ENCODE results near the gene MYRIP. TPM values are rescaled to one million over a fixed set of nuclear protein-coding genes. Genes with fewer than 3 reads are reported as not detected.
A peak's percentile ranks its signal among the peaks of the same experiment; 100 is the strongest.
"Not testable (repeated sequence)": the region's sequence is repeated elsewhere in the genome, so short reads cannot be mapped to it uniquely, and the experiment has no call there.

Gene MYRIP
- total RNA-seq, 1 donor from 2014 or later: 8.4 TPM

- no peak for DNase-seq (ENCODE audit: low spot score)
- intact Hi-C loops (cut with DNase I): no loop called here
- ATAC-seq: no peak
Observed at GRCh38 chr3:40097131-40098117, 288.0 kb downstream of the MYRIP start.

- intact Hi-C loops (cut with DNase I): no loop called here
- ATAC-seq (no peak), DNase-seq (ENCODE audit: low spot score) (no peak)
Observed at GRCh38 chr3:40098261-40098759, 288.9 kb downstream of the MYRIP start.

- DNase-seq (ENCODE audit: low spot score): no peak
- intact Hi-C loops (cut with DNase I): no loop called here
- no peak for ATAC-seq
Observed at GRCh38 chr3:40099871-40100270, 290.5 kb downstream of the MYRIP start.

GRCh38 chr3:40102182-40102581 is 292.8 kb downstream of the MYRIP start:
- no peak for ATAC-seq

GRCh38 chr3:40103829-40104228 is 294.4 kb downstream of the MYRIP start:
- intact Hi-C loops (cut with DNase I): no loop called here

More at GRCh38 chr3:40102182-40102581, 292.8 kb downstream of the MYRIP start:
- DNase-seq (ENCODE audit: low spot score): no peak
- intact Hi-C loops (cut with DNase I): no loop called here

GRCh38 chr3:40104441-40104840 is 295.0 kb downstream of the MYRIP start:
- DNase-seq (ENCODE audit: low spot score) (no peak), ATAC-seq (no peak)
- intact Hi-C loops (cut with DNase I): no loop called here

More at GRCh38 chr3:40103829-40104228, 294.4 kb downstream of the MYRIP start:
- DNase-seq (ENCODE audit: low spot score) (no peak), ATAC-seq (no peak)

- ATAC-seq: no peak
- DNase-seq (ENCODE audit: low spot score): no peak
- intact Hi-C loops (cut with DNase I): no loop called here
Observed at GRCh38 chr3:40108643-40109042, 299.2 kb downstream of the MYRIP start.

GRCh38 chr3:40109641-40110490 is 300.5 kb downstream of the MYRIP start:
- ATAC-seq: peak; percentile 34

GRCh38 chr3:40116478-40117177 is 307.2 kb downstream of the MYRIP start:
- intact Hi-C loops (cut with DNase I): no loop called here
- ATAC-seq (no peak), DNase-seq (ENCODE audit: low spot score) (no peak)

More at GRCh38 chr3:40109641-40110490, 300.5 kb downstream of the MYRIP start:
- no peak for DNase-seq (ENCODE audit: low spot score)
- intact Hi-C loops (cut with DNase I): no loop called here

GRCh38 chr3:40118091-40118490 is 308.7 kb downstream of the MYRIP start:
- DNase-seq (ENCODE audit: low spot score): no peak
- no peak for ATAC-seq
- intact Hi-C loops (cut with DNase I): no loop called here

GRCh38 chr3:40120067-40120692 is 310.8 kb downstream of the MYRIP start:
- ATAC-seq (no peak), DNase-seq (ENCODE audit: low spot score) (no peak)
- intact Hi-C loops (cut with DNase I): no loop called here

- ATAC-seq: no peak
- DNase-seq (ENCODE audit: low spot score): no peak
- intact Hi-C loops (cut with DNase I): no loop called here
Observed at GRCh38 chr3:40120806-40121205, 311.4 kb downstream of the MYRIP start.

GRCh38 chr3:40124918-40125317 is 315.5 kb downstream of the MYRIP start:
- ATAC-seq (no peak), DNase-seq (ENCODE audit: low spot score) (no peak)
- intact Hi-C loops (cut with DNase I): no loop called here

GRCh38 chr3:40128166-40128565 is 318.8 kb downstream of the MYRIP start:
- DNase-seq (ENCODE audit: low spot score) (no peak), ATAC-seq (no peak)
- intact Hi-C loops (cut with DNase I): no loop called here

GRCh38 chr3:40129510-40129909 is 320.1 kb downstream of the MYRIP start:
- ATAC-seq: no peak
- no peak for DNase-seq (ENCODE audit: low spot score)
- intact Hi-C loops (cut with DNase I): no loop called here

- DNase-seq (ENCODE audit: low spot score) (no peak), ATAC-seq (no peak)
- intact Hi-C loops (cut with DNase I): no loop called here
Observed at GRCh38 chr3:40129981-40130380, 320.6 kb downstream of the MYRIP start.

GRCh38 chr3:40130721-40131120 is 321.3 kb downstream of the MYRIP start:
- ATAC-seq (no peak), DNase-seq (ENCODE audit: low spot score) (no peak)
- intact Hi-C loops (cut with DNase I): no loop called here

- DNase-seq (ENCODE audit: low spot score); intact Hi-C loops (cut with DNase I); ATAC-seq: not testable (repeated sequence)
Observed at GRCh38 chr3:40133886-40134575, 324.6 kb downstream of the MYRIP start.
